CD8-positive, alpha-beta memory T cell (primary cell): Measurements from ENCODE around the gene IMMP1L. TPM values are rescaled to one million over a fixed set of nuclear protein-coding genes. Genes with fewer than 3 reads are reported as not detected.

ENCODE experiments used
- CTCF ChIA-PET: fragments of 350-600 bp; sonication (Branson Sonifier 250); formaldehyde crosslinking; loops from one replicate; lab custom pipeline; 2021; ENCODE audit warnings: antibody characterized with exemption; lab: Charles Lee
- POLR2A ChIA-PET: fragments of 350-600 bp; sonication (Branson Sonifier 250); formaldehyde crosslinking; loops from one replicate; lab custom pipeline; 2021; ENCODE audit warnings: antibody characterized with exemption; lab: Charles Lee
- DNase-seq, 5 donors: peaks; one replicate each; pipeline versions ENCODE4 v3.0.0 to v3.0.0-alpha.2; 2020 to 2022; ENCODE audit warnings: mixed read lengths in 1 of 5
- H3K27ac ChIP-seq: one replicate; pipeline ENCODE4 v1.7.0; 2013; ENCODE audit warnings: low read depth, mild to moderate bottlenecking, low read length, moderate library complexity
- H3K27me3 ChIP-seq: 2 replicates; pipeline ENCODE4 v1.7.0; 2013; ENCODE audit warnings: low read length, mild to moderate bottlenecking; ENCODE audit not compliant: insufficient read depth, poor library complexity, severe bottlenecking
- H3K36me3 ChIP-seq: 2 replicates; pipeline ENCODE4 v1.7.0; 2013; ENCODE audit warnings: mild to moderate bottlenecking, low read length, moderate library complexity; ENCODE audit not compliant: insufficient read depth
- H3K4me1 ChIP-seq: 2 replicates; pipeline ENCODE4 v1.7.0; 2013; ENCODE audit warnings: mild to moderate bottlenecking, low read length, moderate library complexity; ENCODE audit not compliant: insufficient read depth
- H3K4me3 ChIP-seq: 2 replicates; pipeline ENCODE4 v1.7.0; 2013; ENCODE audit warnings: mild to moderate bottlenecking, low read length
- H3K9me3 ChIP-seq: 2 replicates; pipeline ENCODE4 v1.7.0; 2013; ENCODE audit warnings: mild to moderate bottlenecking, low read length
- H3K27ac Mint-ChIP-seq, 8 donors: one replicate each; pipeline ENCODE4 v1.8.0; 2020 to 2021; ENCODE audit warnings: mixed read lengths in 8 of 8, mild to moderate bottlenecking in 6 of 8, inconsistent platforms in 3 of 8, moderate library complexity in 3 of 8
- H3K27me3 Mint-ChIP-seq, 2 donors: one replicate each; pipeline ENCODE4 v1.8.0; 2020 to 2021; ENCODE audit warnings: mixed read lengths in 2 of 2, mild to moderate bottlenecking in 1 of 2, moderate library complexity in 1 of 2
- H3K36me3 Mint-ChIP-seq, 3 donors: one replicate each; pipeline ENCODE4 v1.8.0; 2020 to 2021; ENCODE audit warnings: mixed read lengths in 3 of 3, inconsistent platforms in 1 of 3, mild to moderate bottlenecking in 1 of 3
- H3K4me1 Mint-ChIP-seq, 3 donors: one replicate each; pipeline ENCODE4 v1.8.0; 2020 to 2021; ENCODE audit warnings: mixed read lengths in 3 of 3, inconsistent platforms in 1 of 3, mild to moderate bottlenecking in 1 of 3
- H3K4me3 Mint-ChIP-seq, 7 donors: one replicate each; pipeline ENCODE4 v1.8.0; 2020 to 2021; ENCODE audit warnings: mixed read lengths in 7 of 7, mild to moderate bottlenecking in 6 of 7, moderate library complexity in 4 of 7, inconsistent platforms in 2 of 7
- H3K9me3 Mint-ChIP-seq, 5 donors: one replicate each; pipeline ENCODE4 v1.8.0; 2020 to 2022; ENCODE audit warnings: mixed read lengths in 5 of 5, mild to moderate bottlenecking in 3 of 5, moderate library complexity in 2 of 5, inconsistent platforms in 1 of 5
- polyA plus RNA-seq: library from polyadenylated mRNA; unstranded; fragments of 300-500 nt; fragmentation: Illumina TruSeq; gene quantifications from one replicate; pipeline ENCODE4 v1.2.3, GENCODE V29; 2021
- total RNA-seq, 2 experiments: library from RNA; stranded (reverse); gene quantifications; one replicate each; pipeline ENCODE4 v1.2.3, GENCODE V29; 2021

The IMMP1L gene
- total and polyA plus RNA-seq, 3 experiments from 2014 or later, result 22.1 to 54.5 (median 27.2) TPM

GRCh38 chr11:31487848-31488247, 21.6 kb downstream of the IMMP1L start:
- CTCF ChIA-PET, result interaction anchor here (0.9 to 1.3 kb wide), 2 partner anchors 470 to 518 kb away, joined by 3 to 5 read pairs; no protein-coding TSS in a partner anchor
- H3K27ac Mint-ChIP-seq, result no peak overlapping the region
- H3K4me3 Mint-ChIP-seq, result no peak overlapping the region
- H3K9me3 ChIP-seq, result no peaks in the 10 kb centered on the region
- no peaks in the 10 kb centered on the region for H3K36me3 ChIP-seq
- no peak overlapping the region for H3K4me3 ChIP-seq
- H3K4me1 Mint-ChIP-seq, result peaks cover 15 to 41% (median 39%) of the 10 kb centered on the region in 3 donors
- H3K4me1 ChIP-seq, result no peaks in the 10 kb centered on the region
- H3K36me3 Mint-ChIP-seq, result peaks cover 0 to 12% (median 5%) of the 10 kb centered on the region in 3 donors
- no peaks in the 10 kb centered on the region for H3K27me3 ChIP-seq
- H3K27ac ChIP-seq, result no peak overlapping the region
- H3K27me3 Mint-ChIP-seq, result no peaks in the 10 kb centered on the region
- DNase-seq, result peak in 1 of 5 donors; percentile 1
- no peaks in the 10 kb centered on the region for H3K9me3 Mint-ChIP-seq
- POLR2A ChIA-PET, result no interaction called here

DNA sequence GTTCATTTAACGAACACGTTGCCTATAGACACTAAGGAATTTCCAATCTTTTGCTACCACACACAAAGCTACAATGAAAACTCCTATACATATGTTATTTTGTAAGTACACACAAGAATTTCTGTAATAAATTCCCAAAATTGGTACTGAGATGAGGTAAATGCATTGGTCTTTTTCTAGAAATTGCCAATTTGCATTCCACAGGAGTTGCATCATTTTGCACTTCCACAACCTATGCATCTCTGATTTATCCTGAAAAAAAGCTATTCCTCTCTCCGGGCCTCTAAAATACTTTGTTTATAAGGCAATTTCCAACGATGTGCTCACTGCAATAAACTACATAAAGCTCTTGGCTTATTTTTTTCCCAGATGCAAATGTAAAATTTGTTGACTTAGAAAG, 24.9 kb downstream of the IMMP1L start:
- Mint-ChIP-seq H3K36me3 (peaks cover 0 to 3% (median 0%) of the 10 kb centered on the region in 3 donors), H3K27ac (no peak overlapping the region), H3K4me3 (no peak overlapping the region), H3K4me1 (peaks cover 9 to 35% (median 24%) of the 10 kb centered on the region in 3 donors), H3K27me3 (no peaks in the 10 kb centered on the region), H3K9me3 (no peaks in the 10 kb centered on the region)
- no peaks in the 10 kb centered on the region for H3K9me3 ChIP-seq
- CTCF ChIA-PET, result no interaction called here
- POLR2A ChIA-PET, result no interaction called here
- H3K27ac ChIP-seq, result no peak overlapping the region
- H3K36me3 ChIP-seq, result no peaks in the 10 kb centered on the region
- DNase-seq, result no peak
- no peak overlapping the region for H3K4me3 ChIP-seq
- no peaks in the 10 kb centered on the region for H3K27me3 ChIP-seq
- H3K4me1 ChIP-seq, result no peaks in the 10 kb centered on the region

DNA sequence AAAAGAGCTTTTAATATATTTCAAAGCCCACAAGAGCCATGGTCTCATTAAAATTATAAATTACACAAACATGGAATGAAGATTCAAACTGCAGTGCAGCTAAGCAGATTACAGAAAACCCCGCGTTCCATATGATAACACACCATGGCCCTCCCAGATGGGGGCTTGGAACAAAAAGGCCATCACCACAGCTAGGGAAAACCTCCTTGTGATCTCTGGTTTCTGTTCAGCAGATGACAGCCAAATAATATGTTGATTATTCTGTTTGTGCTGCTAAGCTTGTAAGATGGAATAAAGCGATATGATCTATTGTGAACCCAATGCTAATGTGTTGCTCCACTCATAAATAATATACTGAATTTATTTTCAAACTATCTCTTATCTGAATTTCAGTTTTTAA, 28.5 kb downstream of the IMMP1L start:
- POLR2A ChIA-PET, result no interaction called here
- peaks cover 8 to 17% (median 12%) of the 10 kb centered on the region in 3 donors for H3K4me1 Mint-ChIP-seq
- Histone ChIP-seq H3K4me1 (no peaks in the 10 kb centered on the region), H3K9me3 (no peaks in the 10 kb centered on the region), H3K27me3 (no peaks in the 10 kb centered on the region), H3K36me3 (no peaks in the 10 kb centered on the region), H3K4me3 (no peak overlapping the region), H3K27ac (no peak overlapping the region)
- peaks cover 0 to 4% (median 0%) of the 10 kb centered on the region in 3 donors for H3K36me3 Mint-ChIP-seq
- no peaks in the 10 kb centered on the region for H3K9me3 Mint-ChIP-seq
- H3K27ac Mint-ChIP-seq, result no peak overlapping the region
- H3K4me3 Mint-ChIP-seq, result no peak overlapping the region
- DNase-seq, result no peak
- CTCF ChIA-PET, result no interaction called here
- H3K27me3 Mint-ChIP-seq, result no peaks in the 10 kb centered on the region

DNA sequence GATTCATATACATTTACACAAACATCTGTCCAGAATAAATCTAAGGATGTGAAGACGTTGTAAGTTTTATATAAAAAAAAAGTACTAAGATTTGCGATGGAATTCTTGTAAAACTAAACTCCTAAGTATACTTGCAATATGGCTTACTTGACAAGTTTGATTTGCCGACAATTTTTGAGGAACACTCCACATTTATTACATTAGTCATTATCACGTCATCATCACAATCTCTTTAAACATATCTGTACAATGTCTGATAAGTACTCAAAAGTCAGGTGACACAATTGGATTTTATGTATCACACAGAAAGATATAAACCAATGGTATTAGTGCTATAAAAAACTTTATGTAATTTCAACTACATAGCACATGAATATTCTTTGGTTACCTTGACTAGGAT, 30.4 kb downstream of the IMMP1L start:
- H3K27me3 ChIP-seq, result no peaks in the 10 kb centered on the region
- H3K36me3 ChIP-seq, result no peaks in the 10 kb centered on the region
- no peak for DNase-seq
- H3K27me3 Mint-ChIP-seq, result no peaks in the 10 kb centered on the region
- no peak overlapping the region for H3K4me3 Mint-ChIP-seq
- H3K27ac ChIP-seq, result no peak overlapping the region
- ChIA-PET CTCF (no interaction called here), POLR2A (no interaction called here)
- H3K9me3 ChIP-seq, result no peaks in the 10 kb centered on the region
- H3K4me1 ChIP-seq, result no peaks in the 10 kb centered on the region
- peaks cover 8 to 10% (median 9%) of the 10 kb centered on the region in 3 donors for H3K4me1 Mint-ChIP-seq
- H3K36me3 Mint-ChIP-seq, result peaks cover 0 to 5% (median 0%) of the 10 kb centered on the region in 3 donors
- no peak overlapping the region for H3K4me3 ChIP-seq
- H3K27ac Mint-ChIP-seq, result no peak overlapping the region
- no peaks in the 10 kb centered on the region for H3K9me3 Mint-ChIP-seq

DNA sequence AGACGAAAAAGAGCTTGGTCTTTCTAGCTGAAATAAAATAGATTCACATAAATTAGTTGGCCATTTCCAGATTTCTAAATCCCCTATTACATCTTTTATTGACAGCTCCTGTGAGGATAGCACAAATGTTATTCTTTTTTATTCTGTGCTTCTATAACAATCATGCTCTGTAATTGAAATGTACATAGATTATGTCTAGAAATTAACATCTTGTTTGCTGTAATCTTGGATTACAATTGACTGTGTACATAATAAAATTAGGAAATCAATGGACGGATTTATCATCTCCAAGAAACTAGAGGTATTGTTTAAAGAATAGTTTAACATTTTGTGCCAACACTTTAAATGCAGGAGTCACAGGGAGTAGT, 31.2 kb downstream of the IMMP1L start:
- no peak overlapping the region for H3K27ac ChIP-seq
- no peaks in the 10 kb centered on the region for H3K36me3 ChIP-seq
- Mint-ChIP-seq H3K27me3 (no peaks in the 10 kb centered on the region), H3K9me3 (no peaks in the 10 kb centered on the region), H3K27ac (no peak overlapping the region), H3K4me1 (peaks cover 8 to 10% (median 9%) of the 10 kb centered on the region in 3 donors), H3K36me3 (peaks cover 0 to 5% (median 0%) of the 10 kb centered on the region in 3 donors), H3K4me3 (no peak overlapping the region)
- no peak overlapping the region for H3K4me3 ChIP-seq
- H3K27me3 ChIP-seq, result no peaks in the 10 kb centered on the region
- no peak for DNase-seq
- no peaks in the 10 kb centered on the region for H3K4me1 ChIP-seq
- H3K9me3 ChIP-seq, result no peaks in the 10 kb centered on the region
- ChIA-PET CTCF (no interaction called here), POLR2A (no interaction called here)

- no peaks in the 10 kb centered on the region for H3K9me3 ChIP-seq
- H3K27ac Mint-ChIP-seq, result no peak overlapping the region
- ChIA-PET CTCF (no interaction called here), POLR2A (no interaction called here)
- no peaks in the 10 kb centered on the region for H3K4me1 ChIP-seq
- H3K27me3 ChIP-seq, result no peaks in the 10 kb centered on the region
- no peak overlapping the region for H3K4me3 ChIP-seq
- peaks cover 0 to 5% (median 0%) of the 10 kb centered on the region in 3 donors for H3K36me3 Mint-ChIP-seq
- no peaks in the 10 kb centered on the region for H3K9me3 Mint-ChIP-seq
- no peak overlapping the region for H3K4me3 Mint-ChIP-seq
- H3K4me1 Mint-ChIP-seq, result peaks cover 8 to 10% (median 8%) of the 10 kb centered on the region in 3 donors
- no peaks in the 10 kb centered on the region for H3K27me3 Mint-ChIP-seq
- no peak for DNase-seq
- no peaks in the 10 kb centered on the region for H3K36me3 ChIP-seq
- no peak overlapping the region for H3K27ac ChIP-seq
These were observed 31.7 kb downstream of the IMMP1L start for GRCh38 chr11:31477528-31478222.

GRCh38 chr11:31474083-31474482, 35.3 kb downstream of the IMMP1L start:
- Histone ChIP-seq H3K27me3 (no peaks in the 10 kb centered on the region), H3K4me1 (no peaks in the 10 kb centered on the region), H3K4me3 (no peak overlapping the region), H3K9me3 (no peaks in the 10 kb centered on the region), H3K27ac (no peak overlapping the region), H3K36me3 (no peaks in the 10 kb centered on the region)
- no peak overlapping the region for H3K27ac Mint-ChIP-seq
- H3K4me3 Mint-ChIP-seq, result no peak overlapping the region
- no peak for DNase-seq
- H3K4me1 Mint-ChIP-seq, result peaks cover 3 to 4% (median 4%) of the 10 kb centered on the region in 3 donors
- H3K27me3 Mint-ChIP-seq, result no peaks in the 10 kb centered on the region
- no peaks in the 10 kb centered on the region for H3K9me3 Mint-ChIP-seq
- POLR2A ChIA-PET, result no interaction called here
- H3K36me3 Mint-ChIP-seq, result peaks cover 9 to 10% (median 10%) of the 10 kb centered on the region in 3 donors
- CTCF ChIA-PET, result no interaction called here

DNA sequence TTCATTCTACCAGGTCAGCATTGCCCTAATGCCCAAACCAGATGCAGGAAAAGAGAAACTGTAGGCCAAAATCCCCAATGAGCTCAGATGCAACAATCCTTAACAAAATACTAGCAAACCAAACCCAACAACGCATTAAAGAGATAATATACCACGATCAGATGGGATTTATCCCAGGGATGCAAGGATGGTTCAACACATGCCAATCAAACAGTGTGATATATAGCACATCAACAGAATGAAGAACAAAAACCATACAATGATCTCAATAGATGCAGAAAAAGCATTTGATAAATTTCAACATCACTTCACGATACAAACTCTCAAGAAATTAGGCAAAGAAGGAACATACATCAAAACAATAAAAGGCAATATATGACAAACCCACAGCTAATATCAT, 45.0 kb downstream of the IMMP1L start:
- ChIA-PET CTCF (interaction anchor here (1.3 kb wide), 1 partner anchor 67 kb away, joined by 3 read pairs; no protein-coding TSS in a partner anchor), POLR2A (no interaction called here)
- Histone ChIP-seq H3K36me3 (no peaks in the 10 kb centered on the region), H3K4me1 (no peaks in the 10 kb centered on the region), H3K27ac (no peak overlapping the region), H3K4me3 (no peak overlapping the region), H3K27me3 (no peaks in the 10 kb centered on the region), H3K9me3 (no peaks in the 10 kb centered on the region)
- Mint-ChIP-seq H3K36me3 (peaks cover 23 to 41% (median 37%) of the 10 kb centered on the region in 3 donors), H3K27ac (no peak overlapping the region), H3K4me3 (no peak overlapping the region), H3K4me1 (peaks cover 3 to 8% (median 6%) of the 10 kb centered on the region in 3 donors), H3K27me3 (no peaks in the 10 kb centered on the region), H3K9me3 (peaks cover 0 to 17% (median 9%) of the 10 kb centered on the region in 5 donors)
- DNase-seq, result no peak
